MM.1S (cell line): ENCODE data around the gene KIAA0040.

Experiments used
- EZH2 ChIP-seq: fragments of 300-600 bp; sonication (generic); optimal IDR thresholded peaks from 2 replicates; pipeline ENCODE3; 2017; ENCODE audit warnings: low read depth, mild to moderate bottlenecking, antibody characterized with exemption, low read length, mixed read lengths
- EZH2phosphoT487 ChIP-seq: fragments of 300-600 bp; sonication (generic); IDR thresholded peaks from 2 replicates; pipeline ENCODE4 v1.6.1; 2018; ENCODE audit warnings: antibody characterized with exemption, low read length
- TF ChIP-seq, protein P1 (sequence below): fragments of 300-600 bp; sonication (generic); IDR thresholded peaks from 2 replicates; pipeline ENCODE4 v1.5.1; 2016; ENCODE audit warnings: antibody characterized with exemption, low read length, mixed read lengths

DNA sequence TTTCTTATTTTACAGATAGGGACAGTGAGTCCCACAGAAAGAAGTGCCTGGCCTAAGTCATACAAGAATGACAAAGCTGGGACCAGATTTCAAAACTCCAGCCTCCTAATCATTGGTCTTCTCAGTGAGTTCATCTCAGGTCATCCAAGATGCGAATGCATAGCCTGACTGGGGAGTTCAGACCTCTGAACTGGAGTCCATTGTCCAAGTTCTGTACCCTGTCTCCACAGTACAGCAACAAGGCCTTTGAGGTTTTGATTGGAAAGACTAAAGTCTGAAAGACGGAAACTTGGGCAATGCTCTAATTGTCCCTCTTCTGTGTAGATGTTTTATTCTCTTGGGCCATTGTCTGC is 63.0 kb downstream of the KIAA0040 start:
- TF ChIP-seq, protein P1, sequence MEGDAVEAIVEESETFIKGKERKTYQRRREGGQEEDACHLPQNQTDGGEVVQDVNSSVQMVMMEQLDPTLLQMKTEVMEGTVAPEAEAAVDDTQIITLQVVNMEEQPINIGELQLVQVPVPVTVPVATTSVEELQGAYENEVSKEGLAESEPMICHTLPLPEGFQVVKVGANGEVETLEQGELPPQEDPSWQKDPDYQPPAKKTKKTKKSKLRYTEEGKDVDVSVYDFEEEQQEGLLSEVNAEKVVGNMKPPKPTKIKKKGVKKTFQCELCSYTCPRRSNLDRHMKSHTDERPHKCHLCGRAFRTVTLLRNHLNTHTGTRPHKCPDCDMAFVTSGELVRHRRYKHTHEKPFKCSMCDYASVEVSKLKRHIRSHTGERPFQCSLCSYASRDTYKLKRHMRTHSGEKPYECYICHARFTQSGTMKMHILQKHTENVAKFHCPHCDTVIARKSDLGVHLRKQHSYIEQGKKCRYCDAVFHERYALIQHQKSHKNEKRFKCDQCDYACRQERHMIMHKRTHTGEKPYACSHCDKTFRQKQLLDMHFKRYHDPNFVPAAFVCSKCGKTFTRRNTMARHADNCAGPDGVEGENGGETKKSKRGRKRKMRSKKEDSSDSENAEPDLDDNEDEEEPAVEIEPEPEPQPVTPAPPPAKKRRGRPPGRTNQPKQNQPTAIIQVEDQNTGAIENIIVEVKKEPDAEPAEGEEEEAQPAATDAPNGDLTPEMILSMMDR = no peak
- no peak for TF ChIP-seq EZH2
- no peak for TF ChIP-seq EZH2phosphoT487
